Activated T-cell treated with anti-CD3 and anti-CD28 coated beads, Interleukin-2, amount 50 U/mL, for 1 hour (primary cell): ENCODE results near the gene NPIPB4.
"Not testable (repeated sequence)": the region's sequence is repeated elsewhere in the genome, so short reads cannot be mapped to it uniquely, and the experiment has no call there.

Experiments used
- DNase-seq: peaks from one replicate; pipeline ENCODE4 v3.0.0-alpha.2; 2020

Gene NPIPB4

GRCh38 chr16:21857656-21858055 lies at the start of gene NPIPB4:
Gene NPIPB4, minus strand, starts transcription at chr16:21857756. Its CDS starts 378 bp downstream, at chr16:21857378.
- DNase-seq, result not testable (repeated sequence)

GRCh38 chr16:21898998-21899397 lies 41.4 kb upstream of the NPIPB4 start:
- DNase-seq, result not testable (repeated sequence)

GRCh38 chr16:21881988-21882387 lies 24.4 kb upstream of the NPIPB4 start:
- peak; percentile 40 for DNase-seq

GRCh38 chr16:21837186-21837585 lies 20.4 kb downstream of the NPIPB4 start:
- DNase-seq, result not testable (repeated sequence)

GRCh38 chr16:21836334-21836733 lies 21.2 kb downstream of the NPIPB4 start:
- DNase-seq, result not testable (repeated sequence)

GRCh38 chr16:21835747-21836146 lies 21.8 kb downstream of the NPIPB4 start:
- DNase-seq, result not testable (repeated sequence)

- DNase-seq, result not testable (repeated sequence)
These were observed 23.3 kb downstream of the NPIPB4 start for GRCh38 chr16:21834211-21834610.

GRCh38 chr16:21829929-21830328 lies 27.6 kb downstream of the NPIPB4 start:
- not testable (repeated sequence) for DNase-seq

- DNase-seq, result not testable (repeated sequence)
These were observed 31.4 kb downstream of the NPIPB4 start for GRCh38 chr16:21826067-21826706.

GRCh38 chr16:21825526-21825925 lies 32.0 kb downstream of the NPIPB4 start:
- not testable (repeated sequence) for DNase-seq

GRCh38 chr16:21823258-21823657 lies 34.3 kb downstream of the NPIPB4 start:
- DNase-seq, result not testable (repeated sequence)

- not testable (repeated sequence) for DNase-seq
These were observed 36.6 kb downstream of the NPIPB4 start for GRCh38 chr16:21820908-21821465.

- peak; percentile 71 for DNase-seq
These were observed 37.3 kb downstream of the NPIPB4 start for GRCh38 chr16:21820028-21820907.

- DNase-seq, result not testable (repeated sequence)
These were observed 37.9 kb downstream of the NPIPB4 start for GRCh38 chr16:21819617-21820016.

GRCh38 chr16:21817012-21817411 lies 40.5 kb downstream of the NPIPB4 start:
- not testable (repeated sequence) for DNase-seq

GRCh38 chr16:21815694-21816093 lies 41.9 kb downstream of the NPIPB4 start:
- not testable (repeated sequence) for DNase-seq

GRCh38 chr16:21802375-21802663 lies 55.2 kb downstream of the NPIPB4 start:
- not testable (repeated sequence) for DNase-seq

- not testable (repeated sequence) for DNase-seq
These were observed 55.8 kb downstream of the NPIPB4 start for GRCh38 chr16:21801538-21802374.

GRCh38 chr16:21798601-21799000 lies 59.0 kb downstream of the NPIPB4 start:
- not testable (repeated sequence) for DNase-seq

GRCh38 chr16:21793310-21793709 lies 64.2 kb downstream of the NPIPB4 start:
- DNase-seq, result not testable (repeated sequence)

- not testable (repeated sequence) for DNase-seq
These were observed 67.0 kb downstream of the NPIPB4 start for GRCh38 chr16:21790506-21790905.
